ENCODE results near the gene CAVIN2.

The CAVIN2 gene

GRCh38 chr2:191835539-191836350 lies 11.1 kb downstream of the CAVIN2 start:
- H3K9me2 ChIP-seq (replicated peaks; ENCODE audit: insufficient read depth, low read length): no peaks in the 10 kb centered on the region
- H3K27ac ChIP-seq (ENCODE audit: low read depth, low read length): no peak overlapping the region
- H3K9ac ChIP-seq (ENCODE audit: low read length): no peak overlapping the region
- H3K9me3 ChIP-seq (ENCODE audit: insufficient read depth, low read length): no peaks in the 10 kb centered on the region
- H3F3A ChIP-seq (ENCODE audit: insufficient read depth): no peaks in the 10 kb centered on the region
- H4K20me1 ChIP-seq (ENCODE audit: low read depth, low read length): no peaks in the 10 kb centered on the region
- H3K4me2 ChIP-seq (ENCODE audit: low read depth, low read length, poor library complexity, severe bottlenecking): no peak overlapping the region
- no peaks in the 10 kb centered on the region for H3K27me3 ChIP-seq (ENCODE audit: low read length)
- no peak overlapping the region for H2AFZ ChIP-seq (ENCODE audit: low read depth, low read length, severe bottlenecking)
- no peaks in the 10 kb centered on the region for H3K36me3 ChIP-seq (ENCODE audit: low read length)
- H3K79me2 ChIP-seq (ENCODE audit: insufficient read depth, low read length): no peaks in the 10 kb centered on the region
- H3K4me3 ChIP-seq (ENCODE audit: insufficient read depth, low read length, poor library complexity, severe bottlenecking): no peak overlapping the region
- no peak for TF ChIP-seq CTCF (IDR thresholded peaks at IDR 0.05; ENCODE audit: insufficient read depth, low read length, poor library complexity, severe bottlenecking)
- TF ChIP-seq EZH2phosphoT487 (conservative IDR thresholded peaks at IDR 0.05; ENCODE audit: low read length): no peak

GRCh38 chr2:191835100-191835499 lies 11.8 kb downstream of the CAVIN2 start:
- Histone ChIP-seq H3K27ac (ENCODE audit: low read depth, low read length) (no peak overlapping the region), H2AFZ (ENCODE audit: low read depth, low read length, severe bottlenecking) (no peak overlapping the region), H3F3A (ENCODE audit: insufficient read depth) (no peaks in the 10 kb centered on the region), H3K27me3 (ENCODE audit: low read length) (no peaks in the 10 kb centered on the region), H3K4me2 (ENCODE audit: low read depth, low read length, poor library complexity, severe bottlenecking) (no peak overlapping the region), H3K4me3 (ENCODE audit: insufficient read depth, low read length, poor library complexity, severe bottlenecking) (no peak overlapping the region), H4K20me1 (ENCODE audit: low read depth, low read length) (no peaks in the 10 kb centered on the region), H3K36me3 (ENCODE audit: low read length) (no peaks in the 10 kb centered on the region), H3K9ac (ENCODE audit: low read length) (no peak overlapping the region), H3K9me3 (ENCODE audit: insufficient read depth, low read length) (no peaks in the 10 kb centered on the region), H3K79me2 (ENCODE audit: insufficient read depth, low read length) (no peaks in the 10 kb centered on the region), H3K9me2 (replicated peaks; ENCODE audit: insufficient read depth, low read length) (no peaks in the 10 kb centered on the region)
- TF ChIP-seq EZH2phosphoT487 (conservative IDR thresholded peaks at IDR 0.05; ENCODE audit: low read length) (no peak), CTCF (IDR thresholded peaks at IDR 0.05; ENCODE audit: insufficient read depth, low read length, poor library complexity, severe bottlenecking) (no peak)

GRCh38 chr2:191833356-191833755 lies 13.5 kb downstream of the CAVIN2 start:
- Histone ChIP-seq H3K9me3 (ENCODE audit: insufficient read depth, low read length) (no peaks in the 10 kb centered on the region), H3K36me3 (ENCODE audit: low read length) (no peaks in the 10 kb centered on the region), H3K79me2 (ENCODE audit: insufficient read depth, low read length) (no peaks in the 10 kb centered on the region), H3K9me2 (replicated peaks; ENCODE audit: insufficient read depth, low read length) (no peaks in the 10 kb centered on the region), H3K4me2 (ENCODE audit: low read depth, low read length, poor library complexity, severe bottlenecking) (no peak overlapping the region), H3K27me3 (ENCODE audit: low read length) (no peaks in the 10 kb centered on the region), H3K27ac (ENCODE audit: low read depth, low read length) (no peak overlapping the region), H2AFZ (ENCODE audit: low read depth, low read length, severe bottlenecking) (no peak overlapping the region), H3K9ac (ENCODE audit: low read length) (no peak overlapping the region), H3F3A (ENCODE audit: insufficient read depth) (no peaks in the 10 kb centered on the region), H3K4me3 (ENCODE audit: insufficient read depth, low read length, poor library complexity, severe bottlenecking) (no peak overlapping the region), H4K20me1 (ENCODE audit: low read depth, low read length) (no peaks in the 10 kb centered on the region)
- no peak for TF ChIP-seq CTCF (IDR thresholded peaks at IDR 0.05; ENCODE audit: insufficient read depth, low read length, poor library complexity, severe bottlenecking)
- no peak for TF ChIP-seq EZH2phosphoT487 (conservative IDR thresholded peaks at IDR 0.05; ENCODE audit: low read length)

Measured in SU-DHL-6 (cell line).